ENCODE measurements around the gene NPLOC4. TPM values are rescaled to one million over a fixed set of nuclear protein-coding genes. Genes with fewer than 3 reads are reported as not detected.

NPLOC4 gene
- total and polyA plus RNA-seq, 12 donors, result 41.7 to 140 (median 80.3) TPM

GRCh38 chr17:81601525-81602120 lies 35.3 kb downstream of the NPLOC4 start:
- Histone ChIP-seq H3K27me3 (no peaks in the 10 kb centered on the region), H3K4me3 (no peak overlapping the region), H3K4me1 (replicated peaks in 1 of 2) (peaks cover 7 to 22% of the 10 kb centered on the region in 2 donors), H3K36me3 (replicated peaks in 1 of 2) (peaks cover 0 to 68% of the 10 kb centered on the region in 2 donors), H3K9me3 (replicated peaks in 1 of 3) (no peaks in the 10 kb centered on the region), H3K27ac (peak overlapping the region in 1 of 5 donors; percentile 36)
- WGBS, 4 donors, result 35 to 39% (median 38%) methylated on average over 8 to 9 of the region's 9 CpGs
- TF ChIP-seq POLR2A (IDR thresholded peaks at IDR 0.05) (no peak), CTCF (IDR thresholded peaks at IDR 0.05) (peak; percentile 65 to 86 (median 70))
- peak in 5 of 7 donors; percentile 38 to 68 (median 56) for DNase-seq
- intact Hi-C loops (cut with DNase I), result loop anchor here (10.0 kb wide), 1 partner anchor 87 kb away; the partner anchor contains the start of gene ACTG1 (in 2 of the 2)

GRCh38 chr17:81599719-81600486 lies 37.0 kb downstream of the NPLOC4 start:
- peaks cover 7 to 22% of the 10 kb centered on the region in 2 donors for H3K4me1 ChIP-seq (replicated peaks in 1 of 2)
- peak overlapping the region in 3 of 5 donors; percentile 22 to 44 (median 32) for H3K27ac ChIP-seq
- H3K36me3 ChIP-seq (replicated peaks in 1 of 2), result peaks cover 0 to 69% of the 10 kb centered on the region in 2 donors
- 18 to 36% (median 31%) methylated on average over 9 to 10 of the region's 10 CpGs for WGBS, 4 donors
- TF ChIP-seq POLR2A (IDR thresholded peaks at IDR 0.05) (no peak), CTCF (IDR thresholded peaks at IDR 0.05) (peak in 1 of 6 experiments; percentile 17)
- peak in 6 of 7 donors; percentile 45 to 69 (median 55) for DNase-seq
- intact Hi-C loops (cut with DNase I), result loop anchor here (5.0 to 10.0 kb wide), 2 partner anchors 85 to 348 kb away; partner anchors contain the start of gene ACTG1 (in 2 of the 2)
- no peak overlapping the region for H3K4me3 ChIP-seq
- H3K27me3 ChIP-seq, result no peaks in the 10 kb centered on the region
- no peaks in the 10 kb centered on the region for H3K9me3 ChIP-seq (replicated peaks in 1 of 3)

- DNase-seq, result no peak
- Histone ChIP-seq H3K4me3 (no peak overlapping the region), H3K27me3 (no peaks in the 10 kb centered on the region), H3K27ac (no peak overlapping the region), H3K9me3 (replicated peaks in 1 of 3) (no peaks in the 10 kb centered on the region), H3K36me3 (replicated peaks in 1 of 2) (peaks cover 0 to 94% of the 10 kb centered on the region in 2 donors), H3K4me1 (replicated peaks in 1 of 2) (no peaks in the 10 kb centered on the region)
- intact Hi-C loops (cut with DNase I), result no loop called here
- 84 to 92% (median 92%) methylated on average over 10 to 11 of the region's 11 CpGs for WGBS, 4 donors
- TF ChIP-seq CTCF (IDR thresholded peaks at IDR 0.05) (no peak), POLR2A (IDR thresholded peaks at IDR 0.05) (no peak)
These were observed 43.6 kb downstream of the NPLOC4 start for GRCh38 chr17:81593105-81593871.

DNA sequence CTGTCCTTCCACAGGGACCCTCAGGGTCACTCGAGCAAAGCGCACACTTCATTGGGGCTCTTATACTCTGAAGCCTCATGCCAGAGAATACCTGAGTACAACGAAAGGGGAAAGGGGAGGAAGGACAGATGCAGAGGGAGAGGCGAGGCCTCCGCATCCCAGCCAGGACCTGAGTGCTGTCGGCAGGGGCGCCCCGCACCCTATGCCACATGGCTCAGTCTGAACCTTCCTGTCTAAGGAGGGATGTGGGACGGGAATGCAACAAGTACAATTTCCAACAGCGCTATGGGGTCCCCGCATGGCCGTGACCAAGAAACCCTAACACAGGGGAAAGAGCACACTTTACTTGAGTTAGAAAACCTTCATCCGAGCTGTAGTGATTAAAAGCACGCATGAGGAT lies 44.9 kb downstream of the NPLOC4 start:
- H3K4me1 ChIP-seq (replicated peaks in 1 of 2), result no peaks in the 10 kb centered on the region
- peaks cover 0 to 100% of the 10 kb centered on the region in 2 donors for H3K36me3 ChIP-seq (replicated peaks in 1 of 2)
- H3K9me3 ChIP-seq (replicated peaks in 1 of 3), result no peaks in the 10 kb centered on the region
- no peak for TF ChIP-seq CTCF (IDR thresholded peaks at IDR 0.05)
- no peak for TF ChIP-seq POLR2A (IDR thresholded peaks at IDR 0.05)
- no peak overlapping the region for H3K27ac ChIP-seq
- H3K4me3 ChIP-seq, result no peak overlapping the region
- intact Hi-C loops (cut with DNase I), result no loop called here
- DNase-seq, result no peak
- no peaks in the 10 kb centered on the region for H3K27me3 ChIP-seq
- 88 to 98% (median 93%) methylated on average over 12 to 14 of the region's 14 CpGs for WGBS, 4 donors
